HL-60 (cell line): ENCODE data around the gene ZNF777.

Experiments
- DNase-seq, 2 experiments: peaks; one replicate each; pipeline ENCODE4 v3.0.0-alpha.2; 2010 to 2020; ENCODE audit warnings: low read depth in 1 of 2, low spot score in 1 of 2
- H3K27ac ChIP-seq: fragments of 250-450 bp; sonication (Bioruptor Pico); replicated peaks from 2 replicates; pipeline ENCODE4 v1.5.1; 2020; ENCODE audit warnings: mild to moderate bottlenecking, moderate library complexity
- H3K27me3 ChIP-seq: fragments of 250-450 bp; sonication (Bioruptor Pico); 2 replicates; pipeline ENCODE4 v1.5.1; 2021; ENCODE audit warnings: mild to moderate bottlenecking, moderate library complexity; ENCODE audit not compliant: insufficient read depth, poor library complexity, severe bottlenecking
- H3K4me3 ChIP-seq: replicated peaks from 2 replicates; pipeline ENCODE4 v1.5.1; 2011; ENCODE audit warnings: mild to moderate bottlenecking, control low read depth, low read length; ENCODE audit not compliant: insufficient read depth
- CTCF ChIP-seq: IDR thresholded peaks from one replicate; pipeline ENCODE4 v1.5.1; 2011; ENCODE audit warnings: low read length, control low read depth, inconsistent platforms; ENCODE audit not compliant: insufficient read depth
- GABPA ChIP-seq: IDR thresholded peaks from 2 replicates; pipeline ENCODE4 v1.6.1; 2012; ENCODE audit warnings: low read depth
- POLR2AphosphoS5 ChIP-seq: IDR thresholded peaks from 2 replicates; pipeline ENCODE4 v1.6.1; 2012; ENCODE audit warnings: low read depth
- REST ChIP-seq: IDR thresholded peaks from 2 replicates; pipeline ENCODE4 v1.6.1; 2012; ENCODE audit warnings: low read depth; ENCODE audit not compliant: insufficient replicate concordance
- SPI1 ChIP-seq: IDR thresholded peaks from 2 replicates; pipeline ENCODE4 v1.6.1; 2012; ENCODE audit warnings: low read depth, mild to moderate bottlenecking, borderline replicate concordance

ZNF777 gene

GRCh38 chr7:149430192-149430591 lies 30.7 kb downstream of the ZNF777 start:
- Histone ChIP-seq H3K27me3 (no peaks in the 10 kb centered on the region), H3K4me3 (no peak overlapping the region), H3K27ac (no peak overlapping the region)
- no peak for DNase-seq
- TF ChIP-seq SPI1 (peak; percentile 94), POLR2AphosphoS5 (0 out of 2 replicates have a peak, but pooled peaks have one; percentile 8), CTCF (no peak), GABPA (no peak)

- Histone ChIP-seq H3K4me3 (no peak overlapping the region), H3K27ac (no peak overlapping the region), H3K27me3 (no peaks in the 10 kb centered on the region)
- TF ChIP-seq REST (no peak), GABPA (no peak), SPI1 (no peak), CTCF (no peak), POLR2AphosphoS5 (no peak)
- no peak for DNase-seq
These were observed 33.0 kb downstream of the ZNF777 start for GRCh38 chr7:149427893-149428292.

- TF ChIP-seq SPI1 (no peak), REST (no peak), GABPA (no peak), CTCF (no peak), POLR2AphosphoS5 (no peak)
- Histone ChIP-seq H3K4me3 (no peak overlapping the region), H3K27me3 (no peaks in the 10 kb centered on the region), H3K27ac (no peak overlapping the region)
- DNase-seq: no peak
These were observed 33.7 kb downstream of the ZNF777 start for GRCh38 chr7:149427096-149427680.
